Stomach (tissue), 9 donors: Measurements from ENCODE around the gene RXFP2. TPM values are rescaled to one million over a fixed set of nuclear protein-coding genes. Genes with fewer than 3 reads are reported as not detected.

Source experiments
- DNase-seq, 2 donors: peaks; one replicate each; pipeline versions ENCODE4 v3.0.0 to v3.0.0-alpha.2; 2013 to 2019
- H3K27ac ChIP-seq, 5 donors: fragments of 200-600 bp in 4 of 5; sonication (generic) in 4 of 5; one replicate each; pipeline ENCODE4 v1.5.1; 2013 to 2019; ENCODE audit warnings: mild to moderate bottlenecking in 1 of 5, moderate library complexity in 1 of 5
- H3K27me3 ChIP-seq, 3 donors: fragments of 200-600 bp; sonication (generic); one replicate each; pipeline ENCODE4 v1.5.1; 2017 to 2019; ENCODE audit warnings: mixed run types in 1 of 3
- H3K36me3 ChIP-seq, 4 donors: fragments of 200-600 bp; sonication (generic); 1 replicate in 3 of 4; 2 replicates in 1 of 4; pipeline ENCODE4 v1.5.1; 2016 to 2019
- H3K4me1 ChIP-seq, 4 donors: fragments of 200-600 bp; sonication (generic); one replicate each; pipeline ENCODE4 v1.5.1; 2016 to 2019
- H3K4me3 ChIP-seq, 4 donors: fragments of 200-600 bp; sonication (generic) in 3 of 4; one replicate each; pipeline ENCODE4 v1.5.1; 2016 to 2019; ENCODE audit warnings: mild to moderate bottlenecking in 1 of 4
- H3K9me3 ChIP-seq, 4 donors: fragments of 200-600 bp; sonication (generic); one replicate each; pipeline ENCODE4 v1.5.1; 2016 to 2019
- CTCF ChIP-seq, 7 experiments: fragments of 450-650 bp in 4 of 7; fragments of 200-600 bp in 3 of 7; sonication (generic) in 3 of 7; IDR thresholded peaks; one replicate each; pipeline ENCODE4 v1.5.1; 2016 to 2019; ENCODE audit warnings: antibody characterized with exemption in 7 of 7, control low read depth in 2 of 7, mild to moderate bottlenecking in 1 of 7
- EP300 ChIP-seq: sonication (generic); formaldehyde crosslinking; IDR thresholded peaks from one replicate; pipeline ENCODE4 v1.6.1; 2017; ENCODE audit warnings: antibody characterized with exemption
- POLR2A ChIP-seq, 4 donors: fragments of 450-650 bp; IDR thresholded peaks; one replicate each; pipeline ENCODE4 v1.6.1; 2016; ENCODE audit warnings: antibody characterized with exemption in 4 of 4, control low read depth in 2 of 4, mild to moderate bottlenecking in 1 of 4, moderate library complexity in 1 of 4
- POLR2AphosphoS5 ChIP-seq, 3 donors: sonication (generic); formaldehyde crosslinking; IDR thresholded peaks; one replicate each; pipeline ENCODE4 v1.6.1; 2016; ENCODE audit warnings: antibody characterized with exemption in 3 of 3
- WGBS, 5 donors: extraction: QIAGEN DNeasy Blood & Tissue Kit in 3 of 5; methylation state at CpG; one replicate each; pipeline versions ENCODE4 v1.1.5 to v1.1.7; 2013 to 2018; 5-methylcytosine and 5-hydroxymethylcytosine counted together
- intact Hi-C: fragments of 100-400 bp; cut with DNase I; formaldehyde crosslinking; loops from one replicate; pipeline ENCODE4 v1.15.1; 2023; ENCODE audit warnings: low total_unique reads
- polyA plus RNA-seq, 3 donors: library from polyadenylated mRNA; stranded (reverse); fragments of 200-250 nt; gene quantifications; one replicate each; pipeline ENCODE4 v1.2.3, GENCODE V29; 2013
- total RNA-seq, 5 donors: library from RNA; depleted of rRNA; stranded (reverse); fragments of >200 nt; gene quantifications; one replicate each; pipeline versions ENCODE4 v1.1.0 to v1.2.3, GENCODE V29; 2014 to 2016
- donor health status: healthy with polysubstance abuse.
- donor health status: Bipolar disorder and iron deficiency.
- donor health status: healthy.

RXFP2 gene
- total and polyA plus RNA-seq, 8 donors, result not detected

GRCh38 chr13:31781064-31781463 lies 41.7 kb downstream of the RXFP2 start:
- Histone ChIP-seq H3K9me3 (no peaks in the 10 kb centered on the region), H3K4me3 (no peak overlapping the region), H3K36me3 (no peaks in the 10 kb centered on the region), H3K4me1 (no peaks in the 10 kb centered on the region), H3K27ac (no peak overlapping the region), H3K27me3 (no peaks in the 10 kb centered on the region)
- TF ChIP-seq POLR2AphosphoS5 (IDR thresholded peaks at IDR 0.05) (no peak), CTCF (IDR thresholded peaks at IDR 0.05) (no peak), EP300 (no peak), POLR2A (IDR thresholded peaks at IDR 0.05) (no peak)
- no peak for DNase-seq
- WGBS, 5 donors, result 54 to 67% (median 64%) methylated on average over 4 of the region's 4 CpGs
- intact Hi-C loops, result no loop called here

- H3K9me3 ChIP-seq, result no peaks in the 10 kb centered on the region
- no peak overlapping the region for H3K27ac ChIP-seq
- TF ChIP-seq POLR2AphosphoS5 (IDR thresholded peaks at IDR 0.05) (no peak), CTCF (IDR thresholded peaks at IDR 0.05) (no peak), POLR2A (IDR thresholded peaks at IDR 0.05) (no peak), EP300 (no peak)
- H3K4me1 ChIP-seq, result no peaks in the 10 kb centered on the region
- DNase-seq, result no peak
- H3K36me3 ChIP-seq, result no peaks in the 10 kb centered on the region
- H3K27me3 ChIP-seq, result no peaks in the 10 kb centered on the region
- 61 to 77% (median 72%) methylated on average over 7 of the region's 7 CpGs for WGBS, 5 donors
- no peak overlapping the region for H3K4me3 ChIP-seq
- intact Hi-C loops, result no loop called here
These were observed 46.7 kb downstream of the RXFP2 start for GRCh38 chr13:31786011-31786410.

GRCh38 chr13:31790992-31791391 lies 51.7 kb downstream of the RXFP2 start:
- no peaks in the 10 kb centered on the region for H3K9me3 ChIP-seq
- H3K36me3 ChIP-seq, result no peaks in the 10 kb centered on the region
- H3K27ac ChIP-seq, result no peak overlapping the region
- TF ChIP-seq POLR2AphosphoS5 (IDR thresholded peaks at IDR 0.05), result no peak
- no peak for TF ChIP-seq CTCF (IDR thresholded peaks at IDR 0.05)
- TF ChIP-seq POLR2A (IDR thresholded peaks at IDR 0.05), result no peak
- TF ChIP-seq EP300, result no peak
- H3K4me1 ChIP-seq, result no peaks in the 10 kb centered on the region
- no peaks in the 10 kb centered on the region for H3K27me3 ChIP-seq
- no peak overlapping the region for H3K4me3 ChIP-seq
- WGBS, 5 donors, result 48 to 81% (median 71%) methylated on average over 2 of the region's 2 CpGs
- intact Hi-C loops, result no loop called here
- no peak for DNase-seq

- no peaks in the 10 kb centered on the region for H3K27me3 ChIP-seq
- no peak overlapping the region for H3K4me3 ChIP-seq
- no peaks in the 10 kb centered on the region for H3K4me1 ChIP-seq
- no peaks in the 10 kb centered on the region for H3K36me3 ChIP-seq
- TF ChIP-seq POLR2AphosphoS5 (IDR thresholded peaks at IDR 0.05), result no peak
- TF ChIP-seq CTCF (IDR thresholded peaks at IDR 0.05), result no peak
- no peak for TF ChIP-seq POLR2A (IDR thresholded peaks at IDR 0.05)
- TF ChIP-seq EP300, result no peak
- H3K27ac ChIP-seq, result no peak overlapping the region
- H3K9me3 ChIP-seq, result no peaks in the 10 kb centered on the region
- intact Hi-C loops, result no loop called here
- no peak for DNase-seq
These were observed 53.9 kb downstream of the RXFP2 start for GRCh38 chr13:31793246-31793645.
